Kidney epithelial cell (primary cell): ENCODE data around the gene PHF20. TPM values are rescaled to one million over a fixed set of nuclear protein-coding genes. Genes with fewer than 3 reads are reported as not detected.

Source experiments
- DNase-seq: peaks from one replicate; pipeline ENCODE4 v3.0.0-alpha.2; 2010; ENCODE audit warnings: low read depth
- H3K27me3 ChIP-seq: 2 replicates; pipeline ENCODE4 v1.6.0; 2011; ENCODE audit warnings: low read length; ENCODE audit not compliant: control insufficient read depth, insufficient read depth
- H3K36me3 ChIP-seq: 2 replicates; pipeline ENCODE4 v1.5.1; 2011; ENCODE audit warnings: low read length; ENCODE audit not compliant: control insufficient read depth, insufficient read depth
- H3K4me3 ChIP-seq: 2 replicates; pipeline ENCODE4 v1.5.1; 2011; ENCODE audit warnings: low read depth, mild to moderate bottlenecking, control low read depth, low read length
- CTCF ChIP-seq: IDR thresholded peaks from 2 replicates; pipeline ENCODE4 v1.5.1; 2011; ENCODE audit warnings: mild to moderate bottlenecking, moderate library complexity, low read length, control low read depth, inconsistent platforms; ENCODE audit not compliant: insufficient read depth, poor library complexity, severe bottlenecking
- total RNA-seq: library from RNA; depleted of rRNA; stranded (reverse); fragments of >200 nt; gene quantifications from 2 replicates; pipeline ENCODE4 v1.2.3, GENCODE V29; 2015

Gene PHF20
- total RNA-seq, 1 donor from 2014 or later, result 39.0 TPM

DNA sequence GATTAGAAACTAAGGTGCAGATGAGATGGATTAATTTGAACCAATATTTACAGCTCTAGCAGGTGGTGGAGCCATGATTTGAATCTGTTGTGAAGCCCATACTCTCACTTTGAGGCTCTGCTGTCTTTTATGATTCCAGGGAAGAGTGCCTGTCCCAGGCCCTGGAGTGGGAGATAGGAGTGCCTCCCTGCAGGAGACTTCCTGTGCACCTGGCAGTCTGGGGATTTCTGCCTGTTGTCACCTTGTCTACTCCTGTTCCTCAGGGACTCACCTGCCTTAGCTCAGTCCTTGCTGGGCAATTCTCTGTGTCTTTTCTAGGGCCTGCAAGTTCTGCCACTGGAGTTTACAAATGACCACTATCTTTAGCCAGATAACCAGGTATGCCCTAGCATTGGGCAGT is 136.2 kb downstream of the PHF20 start:
- TF ChIP-seq CTCF, result no peak
- Histone ChIP-seq H3K4me3 (no peak overlapping the region), H3K27me3 (no peaks in the 10 kb centered on the region), H3K36me3 (no peaks in the 10 kb centered on the region)
- no peak for DNase-seq

DNA sequence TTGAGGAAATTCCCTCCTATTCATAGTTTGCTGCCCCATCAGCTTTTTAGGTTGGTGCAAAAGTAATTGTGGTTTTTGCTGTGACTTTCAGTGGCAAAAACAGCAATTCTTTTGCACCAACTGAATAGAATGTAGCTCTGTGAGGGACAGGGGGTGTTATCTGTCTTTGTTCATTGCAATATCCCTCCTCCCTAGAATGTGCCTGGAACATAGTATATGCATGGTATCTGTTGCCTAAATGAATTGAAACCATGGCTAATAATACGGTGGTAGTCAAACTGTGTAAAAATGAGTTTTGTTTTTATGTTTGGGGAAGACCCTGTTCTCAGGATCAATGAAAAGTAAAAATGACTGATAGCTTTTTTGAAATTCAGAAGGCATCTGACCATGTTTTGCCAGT is 137.4 kb downstream of the PHF20 start:
- no peak for DNase-seq
- Histone ChIP-seq H3K4me3 (no peak overlapping the region), H3K36me3 (no peaks in the 10 kb centered on the region), H3K27me3 (no peaks in the 10 kb centered on the region)
- TF ChIP-seq CTCF, result no peak

DNA sequence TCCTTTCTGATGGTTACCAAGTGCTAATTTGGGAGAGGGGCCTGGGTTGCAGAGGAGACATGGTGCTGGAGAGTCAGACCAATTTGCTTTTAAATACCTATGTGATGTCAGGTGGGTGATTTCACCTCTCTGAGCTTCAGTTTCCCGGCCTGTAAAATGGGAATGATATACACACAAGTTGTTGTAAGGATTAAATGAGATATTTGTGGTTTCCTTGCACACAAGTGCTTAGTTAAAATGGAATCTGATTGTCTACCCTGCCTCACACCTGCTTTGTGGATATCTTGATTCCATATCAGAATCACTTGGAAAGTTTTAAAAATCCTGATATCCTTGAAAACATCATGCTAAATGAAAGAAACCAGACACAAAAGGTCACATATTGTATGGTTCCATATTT is 138.0 kb downstream of the PHF20 start:
- H3K36me3 ChIP-seq, result no peaks in the 10 kb centered on the region
- TF ChIP-seq CTCF, result no peak
- DNase-seq, result no peak
- no peak overlapping the region for H3K4me3 ChIP-seq
- H3K27me3 ChIP-seq, result no peaks in the 10 kb centered on the region

- Histone ChIP-seq H3K27me3 (no peaks in the 10 kb centered on the region), H3K4me3 (no peak overlapping the region), H3K36me3 (no peaks in the 10 kb centered on the region)
- TF ChIP-seq CTCF, result no peak
- no peak for DNase-seq
These were observed 138.4 kb downstream of the PHF20 start for GRCh38 chr20:35910254-35910653.

DNA sequence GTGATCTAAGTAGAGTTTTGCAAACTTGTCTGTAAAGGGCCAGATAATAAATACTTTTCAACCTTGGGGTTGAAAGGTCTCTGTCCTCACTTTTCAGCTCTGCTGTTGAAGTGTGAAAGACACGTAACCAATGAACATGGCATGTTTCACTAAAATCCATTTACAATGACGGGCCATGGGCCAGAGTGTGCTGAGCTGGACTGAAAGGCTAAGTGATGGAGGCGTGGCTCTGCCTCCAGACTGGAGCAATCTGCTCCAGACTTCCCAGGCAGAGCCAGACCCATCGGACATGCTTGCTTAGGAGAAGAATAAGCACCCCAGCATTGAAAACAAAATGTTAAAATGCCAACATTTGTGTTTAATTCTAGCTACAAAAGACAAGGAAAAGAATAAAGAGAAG is 141.1 kb downstream of the PHF20 start:
- no peak overlapping the region for H3K4me3 ChIP-seq
- no peak for DNase-seq
- H3K27me3 ChIP-seq, result no peaks in the 10 kb centered on the region
- H3K36me3 ChIP-seq, result peaks cover 1% of the 10 kb centered on the region
- no peak for TF ChIP-seq CTCF

DNA sequence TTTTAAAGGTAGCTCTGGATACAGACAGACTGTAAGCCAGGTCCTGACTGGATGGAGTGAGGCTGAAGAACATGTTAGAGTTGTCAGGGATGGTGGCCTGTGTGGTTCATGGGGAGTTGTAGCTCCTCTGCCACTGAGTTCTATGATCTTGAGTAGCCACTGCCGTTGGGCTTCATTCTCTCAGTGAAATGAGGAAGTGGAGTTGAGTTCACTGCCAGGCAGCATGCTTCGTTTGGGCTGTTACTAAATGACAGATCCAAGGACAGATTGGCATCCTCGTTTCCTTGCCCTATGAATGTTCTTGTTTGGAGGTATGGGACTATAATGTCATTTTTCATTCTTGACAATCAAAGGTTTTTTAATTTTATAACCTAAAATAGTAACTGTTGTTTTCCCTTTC is 145.3 kb downstream of the PHF20 start:
- no peak for DNase-seq
- H3K27me3 ChIP-seq, result no peaks in the 10 kb centered on the region
- H3K36me3 ChIP-seq, result peaks cover 1% of the 10 kb centered on the region
- TF ChIP-seq CTCF, result no peak
- no peak overlapping the region for H3K4me3 ChIP-seq
